ENCODE measurements around the gene GLYAT.

Gene GLYAT, protein sequence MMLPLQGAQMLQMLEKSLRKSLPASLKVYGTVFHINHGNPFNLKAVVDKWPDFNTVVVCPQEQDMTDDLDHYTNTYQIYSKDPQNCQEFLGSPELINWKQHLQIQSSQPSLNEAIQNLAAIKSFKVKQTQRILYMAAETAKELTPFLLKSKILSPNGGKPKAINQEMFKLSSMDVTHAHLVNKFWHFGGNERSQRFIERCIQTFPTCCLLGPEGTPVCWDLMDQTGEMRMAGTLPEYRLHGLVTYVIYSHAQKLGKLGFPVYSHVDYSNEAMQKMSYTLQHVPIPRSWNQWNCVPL

DNA sequence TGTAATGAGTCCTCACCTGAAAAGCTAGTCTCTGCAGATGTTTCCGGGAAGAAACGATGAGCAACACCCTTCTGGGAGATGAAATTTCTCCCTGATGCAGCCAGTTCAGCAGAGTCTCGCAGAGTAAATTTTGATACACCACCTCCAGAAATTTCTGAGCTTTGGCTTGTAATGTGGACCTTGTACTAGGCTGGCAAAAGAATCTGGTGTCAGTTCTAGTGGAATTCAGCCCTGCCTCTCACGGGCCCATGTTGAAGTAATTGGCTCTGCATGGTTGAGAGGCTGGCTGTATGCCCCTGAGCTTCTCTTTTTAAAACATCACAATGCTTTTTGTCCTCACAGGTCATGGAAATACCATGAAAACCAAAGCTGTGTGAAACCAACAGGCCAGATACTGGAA lies at the start of gene GLYAT:
Gene GLYAT (minus strand): TSS at position 125 of the 400 bp plus-strand sequence. CDS start 7,447 bp downstream, outside the sequence.
- DNase-seq (ENCODE audit: low read depth), result no peak
- no peak within 1 kb of the TSS for H3K4me3 ChIP-seq (ENCODE audit: low read length)
- TF ChIP-seq, protein P1, sequence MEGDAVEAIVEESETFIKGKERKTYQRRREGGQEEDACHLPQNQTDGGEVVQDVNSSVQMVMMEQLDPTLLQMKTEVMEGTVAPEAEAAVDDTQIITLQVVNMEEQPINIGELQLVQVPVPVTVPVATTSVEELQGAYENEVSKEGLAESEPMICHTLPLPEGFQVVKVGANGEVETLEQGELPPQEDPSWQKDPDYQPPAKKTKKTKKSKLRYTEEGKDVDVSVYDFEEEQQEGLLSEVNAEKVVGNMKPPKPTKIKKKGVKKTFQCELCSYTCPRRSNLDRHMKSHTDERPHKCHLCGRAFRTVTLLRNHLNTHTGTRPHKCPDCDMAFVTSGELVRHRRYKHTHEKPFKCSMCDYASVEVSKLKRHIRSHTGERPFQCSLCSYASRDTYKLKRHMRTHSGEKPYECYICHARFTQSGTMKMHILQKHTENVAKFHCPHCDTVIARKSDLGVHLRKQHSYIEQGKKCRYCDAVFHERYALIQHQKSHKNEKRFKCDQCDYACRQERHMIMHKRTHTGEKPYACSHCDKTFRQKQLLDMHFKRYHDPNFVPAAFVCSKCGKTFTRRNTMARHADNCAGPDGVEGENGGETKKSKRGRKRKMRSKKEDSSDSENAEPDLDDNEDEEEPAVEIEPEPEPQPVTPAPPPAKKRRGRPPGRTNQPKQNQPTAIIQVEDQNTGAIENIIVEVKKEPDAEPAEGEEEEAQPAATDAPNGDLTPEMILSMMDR (IDR thresholded peaks at IDR 0.05; ENCODE audit: insufficient read depth, low read depth, low read length, missing control alignments), result no peak

DNA sequence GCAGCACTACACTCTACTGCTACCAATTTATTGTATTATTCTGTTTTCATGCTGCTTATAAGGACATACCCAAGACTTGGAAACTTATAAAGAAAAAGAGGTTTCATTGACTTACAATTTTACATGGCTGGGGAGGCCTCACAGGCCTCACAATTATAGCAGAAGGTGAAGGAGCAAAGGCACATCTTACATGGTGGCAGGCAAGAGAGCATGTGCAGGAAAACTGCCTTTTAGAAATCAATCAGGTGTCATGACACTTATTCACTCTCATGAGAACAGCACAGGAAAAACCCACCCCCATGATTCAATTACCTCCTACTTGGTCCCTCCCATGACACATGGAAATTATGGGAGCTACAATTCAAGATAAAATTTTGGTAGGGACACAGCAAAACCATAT lies 49.6 kb upstream of the GLYAT start:
- no peak overlapping the region for H3K4me3 ChIP-seq (ENCODE audit: low read length)
- no peak for DNase-seq (ENCODE audit: low read depth)
- TF ChIP-seq, protein P1 (IDR thresholded peaks at IDR 0.05; ENCODE audit: insufficient read depth, low read depth, low read length, missing control alignments), result no peak

DNA sequence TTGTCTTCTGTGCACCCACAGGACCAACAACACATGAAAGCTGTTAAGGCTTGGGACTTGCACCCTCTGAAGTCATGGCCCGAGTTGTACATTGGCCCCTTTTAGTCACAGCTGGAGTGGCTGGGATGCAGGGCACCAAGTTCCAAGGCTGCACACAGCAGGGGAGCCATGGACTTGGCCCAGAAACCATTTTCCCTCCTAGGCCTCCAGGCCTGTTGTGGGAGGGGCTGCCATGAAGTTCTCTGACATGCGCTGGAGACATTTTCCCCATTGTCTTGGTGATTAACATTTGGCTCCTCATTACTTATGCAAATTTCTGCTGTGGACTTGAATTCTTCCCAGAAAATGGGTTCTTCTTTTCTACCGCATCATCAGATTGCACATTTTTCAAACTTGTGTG lies 48.8 kb upstream of the GLYAT start:
- no peak overlapping the region for H3K4me3 ChIP-seq (ENCODE audit: low read length)
- TF ChIP-seq, protein P1 (IDR thresholded peaks at IDR 0.05; ENCODE audit: insufficient read depth, low read depth, low read length, missing control alignments), result no peak
- no peak for DNase-seq (ENCODE audit: low read depth)

DNA sequence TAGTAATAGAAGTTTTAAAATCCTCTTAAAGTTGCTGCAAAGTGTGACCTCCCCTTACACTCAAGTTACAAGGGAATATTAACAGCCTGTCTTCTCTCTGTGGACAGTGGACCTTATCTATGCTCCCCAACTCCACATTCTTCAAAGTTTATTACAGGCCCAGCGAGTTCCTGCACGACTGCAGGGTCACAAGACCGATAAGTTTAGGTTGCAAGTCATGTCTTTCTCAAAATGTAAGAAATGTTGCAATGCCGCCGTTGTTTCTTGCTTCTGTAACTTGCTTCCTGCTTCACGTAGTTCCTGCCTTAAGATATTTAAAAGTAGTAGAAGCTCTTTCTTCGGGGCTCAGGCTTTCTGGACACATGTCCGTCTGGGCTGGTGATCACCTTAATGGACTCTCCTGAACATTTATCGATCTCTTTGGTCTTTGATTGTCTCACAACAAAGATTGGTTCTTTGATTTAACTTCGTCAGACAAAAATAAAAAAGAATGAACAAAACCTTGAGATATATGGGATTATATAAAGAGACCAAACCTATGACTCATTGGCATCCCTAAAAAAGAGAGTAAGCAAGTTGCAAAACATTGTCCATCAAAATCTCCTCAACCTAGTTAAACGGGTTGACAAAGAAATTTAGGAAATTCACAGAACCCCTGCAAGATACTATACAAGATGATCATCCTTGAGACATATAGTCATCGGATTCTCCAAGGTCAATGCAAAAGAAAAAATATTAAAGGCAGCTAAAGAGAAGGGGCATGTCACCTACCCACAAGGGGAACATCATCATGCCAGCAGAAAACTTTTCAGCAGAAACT lies 45.4 kb upstream of the GLYAT start:
- no peak overlapping the region for H3K4me3 ChIP-seq (ENCODE audit: low read length)
- DNase-seq (ENCODE audit: low read depth), result no peak
- TF ChIP-seq, protein P1 (IDR thresholded peaks at IDR 0.05; ENCODE audit: insufficient read depth, low read depth, low read length, missing control alignments), result no peak

DNA sequence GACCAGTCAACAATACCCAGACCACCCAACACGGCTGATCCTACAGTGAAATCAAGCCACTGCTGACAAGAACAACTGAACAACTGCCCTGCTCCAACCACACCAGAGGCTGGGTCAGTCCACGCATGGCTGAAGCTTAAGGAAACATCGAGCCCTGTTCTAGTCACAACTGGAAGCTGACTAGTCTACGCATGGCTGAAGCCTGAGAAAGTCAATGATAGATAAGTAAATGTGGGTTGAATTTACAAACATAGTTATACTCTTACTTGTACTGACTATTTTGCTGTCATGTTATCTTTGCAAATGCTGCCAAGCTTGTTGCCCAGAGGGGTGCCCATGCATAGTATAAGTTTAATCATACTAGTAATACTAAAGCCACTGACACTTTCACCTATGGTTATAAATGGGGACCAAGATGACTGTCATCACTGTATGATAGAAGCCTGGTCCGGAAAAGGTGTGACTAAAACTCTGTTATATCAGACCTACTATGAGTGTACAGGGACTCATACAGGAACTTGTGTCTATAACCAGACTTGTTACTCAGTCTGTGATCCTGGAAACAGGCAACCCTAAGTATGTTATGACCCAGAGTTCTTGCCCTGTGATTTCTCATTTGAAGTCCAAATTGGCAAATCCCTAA lies 43.4 kb upstream of the GLYAT start:
- no peak for DNase-seq (ENCODE audit: low read depth)
- no peak overlapping the region for H3K4me3 ChIP-seq (ENCODE audit: low read length)
- TF ChIP-seq, protein P1 (IDR thresholded peaks at IDR 0.05; ENCODE audit: insufficient read depth, low read depth, low read length, missing control alignments), result no peak

DNA sequence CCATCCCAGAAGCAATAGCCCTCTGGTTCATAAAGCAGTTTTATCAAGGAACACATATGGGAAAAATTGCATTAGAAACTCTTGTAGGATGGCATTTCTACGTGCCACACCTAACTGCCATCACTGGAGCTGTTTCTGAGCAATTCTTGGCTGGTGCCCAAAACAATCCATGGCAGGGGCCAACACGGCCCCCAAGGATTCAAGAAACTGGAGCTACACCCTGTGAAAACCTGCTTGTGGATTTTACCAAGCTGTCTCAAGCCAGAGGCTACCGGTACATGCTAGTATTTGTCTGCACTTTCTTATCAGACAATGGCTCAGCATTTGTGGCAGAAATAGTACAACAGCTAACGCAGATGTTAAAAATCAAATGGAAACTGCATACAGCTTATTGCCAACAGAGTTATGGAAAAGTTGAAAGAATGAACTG lies 42.4 kb upstream of the GLYAT start:
- H3K4me3 ChIP-seq (ENCODE audit: low read length), result no peak overlapping the region
- TF ChIP-seq, protein P1 (IDR thresholded peaks at IDR 0.05; ENCODE audit: insufficient read depth, low read depth, low read length, missing control alignments), result no peak
- no peak for DNase-seq (ENCODE audit: low read depth)

All from epithelial cell of esophagus (primary cell).